Activated CD4-positive, alpha-beta T cell treated with anti-CD3 and anti-CD28 coated beads, Interleukin-2, Interleukin-4, amounts not matched to agents 100 ng/mL and 50 ng/mL, durations not matched to agents 16 hours and 8 hours (primary cell): ENCODE data around the gene TACR2.
A peak's percentile ranks its signal among the peaks of the same experiment; 100 is the strongest.

Experiments used
- DNase-seq: peaks from one replicate; pipeline ENCODE4 v3.0.0-alpha.2; 2020; ENCODE audit warnings: low spot score

Gene TACR2

DNA sequence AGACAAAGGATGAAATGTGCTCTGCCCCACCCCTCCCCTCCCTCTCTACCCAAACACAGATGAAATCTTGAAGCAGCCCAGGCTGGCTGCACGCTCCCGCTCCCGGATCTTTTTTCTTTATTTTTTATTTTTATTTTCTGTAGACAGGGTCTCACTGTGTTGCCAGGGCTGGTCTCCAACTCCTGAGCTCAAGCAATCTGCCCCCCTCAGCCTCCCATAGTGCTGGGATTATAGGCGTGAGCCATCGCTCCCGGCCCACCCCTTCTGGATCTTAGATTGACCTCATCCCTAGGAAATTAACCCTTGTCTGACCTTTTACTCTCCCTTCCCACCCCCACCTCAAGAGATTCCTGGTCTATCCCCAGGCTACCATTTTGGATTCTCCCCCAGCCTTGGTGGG, 14.3 kb downstream of the TACR2 start:
- DNase-seq, result no peak

DNA sequence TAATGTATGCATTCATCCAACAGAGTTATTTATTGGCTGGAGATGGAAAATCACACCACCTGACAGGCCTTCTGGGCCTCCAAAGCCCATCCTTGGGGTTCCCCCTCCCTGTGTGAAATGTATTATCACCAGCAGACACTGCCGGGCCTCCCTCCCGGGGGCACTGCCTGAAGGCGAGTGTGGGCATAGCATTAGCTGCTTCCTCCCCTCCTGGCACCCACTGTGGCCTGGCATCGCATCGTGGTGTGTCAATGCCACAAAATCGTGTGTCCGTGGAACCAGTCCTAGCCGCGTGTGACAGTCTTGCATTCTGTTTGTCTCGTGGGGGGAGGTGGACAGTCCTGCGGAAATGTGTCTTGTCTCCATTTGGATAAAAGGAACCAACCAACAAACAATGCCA, 15.3 kb downstream of the TACR2 start:
- no peak for DNase-seq

- DNase-seq, result no peak
Measured at GRCh38 chr10:69400936-69401335, 15.8 kb downstream of the TACR2 start.

DNA sequence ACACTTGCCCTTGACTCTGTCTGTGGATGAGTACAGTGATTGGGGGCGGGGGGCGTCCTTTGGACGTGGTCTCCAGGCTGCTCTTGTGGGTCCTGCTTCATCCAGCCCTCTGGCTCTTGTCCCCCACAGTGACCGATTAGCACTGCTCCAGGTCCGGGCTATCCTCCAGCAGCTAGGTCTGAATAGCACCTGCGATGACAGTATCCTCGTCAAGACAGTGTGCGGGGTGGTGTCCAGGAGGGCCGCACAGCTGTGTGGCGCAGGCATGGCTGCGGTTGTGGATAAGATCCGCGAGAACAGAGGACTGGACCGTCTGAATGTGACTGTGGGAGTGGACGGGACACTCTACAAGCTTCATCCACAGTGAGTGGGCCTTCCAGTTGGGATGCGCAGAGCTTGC, 18.3 kb downstream of the TACR2 start:
- DNase-seq, result no peak

- DNase-seq, result no peak
Measured at GRCh38 chr10:69397972-69398371, 18.7 kb downstream of the TACR2 start.

- no peak for DNase-seq
Measured at GRCh38 chr10:69394020-69394419, 22.7 kb downstream of the TACR2 start.

- peak; percentile 87 for DNase-seq
Measured at GRCh38 chr10:69392481-69393000, 24.2 kb downstream of the TACR2 start.

DNA sequence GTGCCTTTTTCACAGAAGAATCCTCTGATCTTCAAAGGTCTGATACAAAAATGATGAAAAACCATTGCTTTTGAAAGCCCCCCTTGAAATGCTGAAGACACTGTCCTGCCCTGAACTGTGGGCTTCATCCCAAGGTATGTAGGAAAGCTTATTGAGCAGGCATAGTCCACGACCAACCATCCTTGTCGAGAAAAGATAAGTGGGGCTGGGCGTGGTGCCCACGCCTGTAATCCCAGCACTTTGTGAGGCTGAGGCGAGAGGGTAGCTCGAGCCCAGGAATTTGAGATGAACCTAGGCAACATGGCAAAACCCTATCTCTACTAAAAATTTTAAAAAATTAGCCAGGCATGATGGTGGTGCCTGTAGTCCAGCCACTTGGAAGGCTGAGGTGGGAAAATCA, 25.6 kb downstream of the TACR2 start:
- no peak for DNase-seq

DNA sequence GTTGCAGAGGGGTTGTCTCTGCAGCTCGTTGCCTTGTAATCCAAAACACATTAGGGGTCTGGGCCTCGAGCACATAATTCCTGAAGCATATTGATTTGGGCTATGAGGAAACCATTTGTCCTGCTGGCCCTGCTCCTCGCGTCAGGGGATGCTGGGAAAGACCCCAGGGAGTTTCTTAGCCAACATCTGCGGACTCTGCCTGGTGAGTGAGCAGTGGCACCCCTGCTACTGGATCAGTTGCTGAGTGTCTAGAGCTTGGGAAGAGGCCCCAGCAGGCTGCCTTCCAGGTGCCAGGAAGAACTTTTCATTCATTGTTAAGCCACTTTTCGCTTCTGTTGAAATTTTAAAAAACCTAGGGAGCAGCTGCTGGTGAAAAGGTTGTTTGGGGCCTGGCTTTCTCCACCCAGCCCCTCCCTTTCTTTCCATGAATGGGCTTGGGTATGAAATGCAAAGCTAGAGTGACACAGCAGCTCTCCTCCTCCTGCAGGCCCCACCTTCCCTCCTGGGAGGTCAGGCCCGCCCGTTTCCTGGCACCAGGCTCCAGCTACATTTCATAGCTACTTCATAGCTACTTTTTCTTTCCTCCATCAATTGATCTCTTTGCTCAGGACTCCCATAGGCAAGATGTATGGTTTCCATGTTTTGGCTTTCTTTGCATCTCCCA, 26.8 kb downstream of the TACR2 start:
- DNase-seq, result no peak

- no peak for DNase-seq
Measured at GRCh38 chr10:69388488-69388887, 28.2 kb downstream of the TACR2 start.

GRCh38 chr10:69387500-69387899, 29.2 kb downstream of the TACR2 start:
- DNase-seq, result no peak

DNA sequence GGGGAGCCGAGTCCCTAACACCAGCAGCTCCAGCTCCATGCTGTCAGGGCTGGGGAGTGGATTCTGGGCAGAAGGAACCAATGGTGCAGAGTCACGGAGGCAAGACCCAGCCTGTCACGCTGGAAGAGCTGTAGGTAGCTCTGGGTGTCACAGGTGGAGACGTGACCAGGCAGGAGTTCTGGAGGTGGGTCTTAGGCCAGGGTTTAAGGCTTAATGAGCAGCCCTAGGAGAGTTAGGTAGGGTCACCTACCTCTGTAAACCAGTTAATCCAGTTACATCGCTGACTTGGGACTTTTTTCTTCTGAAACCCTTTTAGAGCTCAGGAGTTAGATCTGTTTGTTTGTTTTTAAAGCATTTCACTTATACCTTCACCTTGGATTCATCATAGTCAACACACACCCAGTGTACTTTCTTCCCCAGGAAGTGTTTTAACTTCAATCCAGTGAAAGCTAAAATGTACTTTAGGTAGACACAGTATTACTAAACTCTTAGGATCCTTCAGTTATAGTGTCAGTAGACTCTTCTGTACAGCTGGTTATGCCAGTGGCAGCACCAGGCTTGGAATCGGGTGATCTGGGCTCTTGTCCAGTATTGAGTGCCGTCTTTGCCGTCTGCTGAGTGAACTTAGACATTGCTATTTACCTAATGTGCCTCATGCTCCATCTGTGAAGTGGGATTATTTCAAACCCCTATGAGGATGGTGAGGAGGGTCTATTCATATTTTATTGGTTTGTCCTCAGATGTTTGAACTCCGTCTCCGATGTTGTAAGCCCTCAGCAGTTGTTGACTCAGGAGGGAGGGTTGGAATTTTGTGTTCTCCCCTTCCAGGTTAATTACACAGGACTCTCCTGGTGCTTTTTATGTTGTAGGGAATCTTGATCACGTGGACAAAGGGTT, 31.0 kb downstream of the TACR2 start:
- DNase-seq, result no peak

GRCh38 chr10:69384320-69384719, 32.4 kb downstream of the TACR2 start:
- DNase-seq, result no peak

DNA sequence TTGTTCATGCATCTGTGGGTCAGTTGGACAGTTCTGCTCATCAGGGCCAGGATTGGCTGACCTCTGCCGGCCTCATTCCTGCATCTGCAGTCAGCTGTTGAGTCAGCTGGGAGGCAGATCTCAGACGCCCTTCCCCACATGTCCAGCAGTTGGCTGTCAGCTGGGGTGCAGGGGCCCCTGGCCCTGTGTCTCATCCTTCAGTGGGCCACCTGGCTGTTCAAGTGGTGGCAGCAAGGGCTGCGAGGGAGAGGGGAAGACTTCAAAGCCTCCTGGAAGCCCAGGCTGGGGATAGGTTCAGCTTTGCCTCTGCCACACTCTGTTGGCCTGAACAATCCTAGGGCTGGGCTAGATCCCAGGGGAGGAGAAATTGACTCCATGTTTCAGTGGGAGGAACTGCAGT, 33.2 kb downstream of the TACR2 start:
- DNase-seq, result no peak

DNA sequence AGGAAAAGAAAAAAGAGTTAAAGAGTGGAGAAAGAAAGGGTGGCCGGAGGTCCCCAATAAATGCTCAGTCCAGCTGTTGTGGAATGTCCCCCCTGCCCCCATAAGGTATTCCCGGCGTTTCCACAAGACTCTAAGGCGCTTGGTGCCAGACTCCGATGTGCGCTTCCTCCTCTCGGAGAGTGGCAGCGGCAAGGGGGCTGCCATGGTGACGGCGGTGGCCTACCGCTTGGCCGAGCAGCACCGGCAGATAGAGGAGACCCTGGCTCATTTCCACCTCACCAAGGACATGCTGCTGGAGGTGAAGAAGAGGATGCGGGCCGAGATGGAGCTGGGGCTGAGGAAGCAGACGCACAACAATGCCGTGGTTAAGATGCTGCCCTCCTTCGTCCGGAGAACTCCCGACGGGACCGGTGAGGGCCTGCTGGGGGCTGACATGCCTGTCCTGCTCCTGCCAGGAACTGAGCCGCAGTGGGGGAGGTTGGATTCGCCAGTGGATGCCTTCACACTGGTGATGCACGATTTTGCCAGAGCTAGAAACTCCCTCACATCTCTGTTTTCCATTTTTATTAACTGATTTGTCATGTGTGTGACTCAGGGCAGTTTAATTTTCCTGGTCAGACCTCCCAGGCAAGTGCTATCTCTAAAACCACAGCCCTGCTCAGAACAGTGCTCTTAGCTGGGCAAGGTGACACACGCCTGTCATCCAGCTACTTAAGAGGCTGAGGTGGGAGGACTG, 34.2 kb downstream of the TACR2 start:
- DNase-seq, result no peak

DNA sequence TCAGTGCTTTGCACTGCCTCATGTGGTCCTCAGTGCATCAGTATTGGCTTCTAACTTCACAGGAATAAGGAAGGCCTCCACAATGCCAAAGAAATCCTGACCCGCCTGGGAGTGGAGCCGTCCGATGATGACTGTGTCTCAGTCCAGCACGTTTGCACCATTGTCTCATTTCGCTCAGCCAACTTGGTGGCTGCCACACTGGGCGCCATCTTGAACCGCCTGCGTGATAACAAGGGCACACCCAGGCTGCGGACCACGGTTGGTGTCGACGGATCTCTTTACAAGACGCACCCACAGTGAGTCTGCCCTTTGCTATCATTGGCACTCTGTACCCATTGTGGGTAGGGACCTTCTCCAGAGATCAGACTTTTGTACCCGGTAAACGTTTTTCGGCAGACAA, 36.9 kb downstream of the TACR2 start:
- DNase-seq, result no peak

DNA sequence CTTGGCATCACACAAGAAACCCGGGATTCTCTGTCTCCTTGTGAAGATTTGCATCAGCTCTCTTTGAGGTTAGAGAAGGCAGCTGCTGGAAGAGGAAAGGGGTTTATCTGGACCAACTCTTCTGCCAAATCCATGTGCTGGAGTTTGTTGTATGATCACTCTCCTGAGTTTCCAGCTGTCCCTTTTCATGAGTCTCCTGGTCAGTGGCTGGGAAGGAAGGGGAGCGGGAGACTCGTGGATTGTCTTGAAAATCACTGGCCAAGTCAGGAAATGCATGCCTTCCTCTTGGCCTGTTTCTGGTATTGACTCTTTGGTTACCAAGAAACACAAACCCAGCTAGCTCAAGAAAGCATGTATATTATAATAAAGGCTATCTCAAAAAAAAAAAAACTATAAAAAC, 38.8 kb downstream of the TACR2 start:
- no peak for DNase-seq

GRCh38 chr10:69377191-69377590, 39.5 kb downstream of the TACR2 start:
- DNase-seq, result no peak

GRCh38 chr10:69376662-69377061, 40.1 kb downstream of the TACR2 start:
- DNase-seq, result no peak

GRCh38 chr10:69375307-69376151, 41.2 kb downstream of the TACR2 start:
- DNase-seq, result no peak

- no peak for DNase-seq
Measured at GRCh38 chr10:69374931-69375306, 41.8 kb downstream of the TACR2 start.

DNA sequence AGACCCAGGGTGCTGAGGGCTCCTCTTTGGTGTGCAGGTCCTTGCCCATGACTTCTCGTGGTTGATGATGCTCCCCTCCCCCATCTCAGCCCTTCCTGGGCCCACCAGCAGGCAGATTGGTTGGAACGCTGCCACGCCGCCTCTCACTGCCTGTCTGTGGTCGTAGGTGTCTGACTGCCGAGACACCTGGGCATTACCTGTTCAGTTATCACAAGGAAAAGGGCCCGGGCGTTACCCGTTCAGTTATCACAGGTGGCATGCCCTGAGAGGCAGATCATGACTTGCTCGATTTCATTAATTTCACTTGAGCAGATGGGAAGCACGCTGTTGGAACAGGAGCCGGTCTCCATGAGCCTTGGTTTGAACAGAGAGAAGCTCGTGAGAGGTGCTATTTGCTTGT, 42.5 kb downstream of the TACR2 start:
- no peak for DNase-seq
